Loucy (cell line): ENCODE data around the gene KRT222.

Experiments
- H2AFZ ChIP-seq: fragments of 200-600 bp; sonication (generic); 2 replicates; pipeline ENCODE4 v1.6.0; 2016; ENCODE audit warnings: antibody characterized with exemption, mild to moderate bottlenecking, low read length, moderate library complexity
- H3F3A ChIP-seq: fragments of 200-600 bp; 2 replicates; pipeline ENCODE4 v1.6.0; 2016; ENCODE audit warnings: antibody characterized with exemption, low read depth, mild to moderate bottlenecking
- H3K27me3 ChIP-seq: fragments of 200-600 bp; sonication (generic); 2 replicates; pipeline ENCODE4 v1.6.1; 2014; ENCODE audit warnings: low read length, mild to moderate bottlenecking; ENCODE audit not compliant: insufficient read depth, poor library complexity, severe bottlenecking
- H3K36me3 ChIP-seq: fragments of 200-600 bp; sonication (generic); 2 replicates; pipeline ENCODE4 v1.6.1; 2016; ENCODE audit warnings: low read length; ENCODE audit not compliant: insufficient read depth
- H3K4me1 ChIP-seq: fragments of 200-600 bp; sonication (generic); 2 replicates; pipeline ENCODE4 v1.5.1; 2014; ENCODE audit warnings: low read length, mild to moderate bottlenecking; ENCODE audit not compliant: insufficient read depth, poor library complexity, severe bottlenecking
- H3K4me2 ChIP-seq: fragments of 200-600 bp; sonication (generic); 2 replicates; pipeline ENCODE4 v1.6.0; 2014; ENCODE audit warnings: antibody characterized with exemption, low read length, low read depth, mild to moderate bottlenecking; ENCODE audit not compliant: poor library complexity, severe bottlenecking
- H3K4me3 ChIP-seq: fragments of 200-600 bp; sonication (generic); 2 replicates; pipeline ENCODE4 v1.5.1; 2014; ENCODE audit warnings: low read length, mild to moderate bottlenecking, mixed read lengths; ENCODE audit not compliant: poor library complexity, severe bottlenecking
- H3K79me2 ChIP-seq: fragments of 200-600 bp; sonication (generic); 2 replicates; pipeline ENCODE4 v1.6.1; 2014; ENCODE audit warnings: low read length; ENCODE audit not compliant: insufficient read depth
- H3K9ac ChIP-seq: fragments of 200-600 bp; sonication (generic); 2 replicates; pipeline ENCODE4 v1.6.0; 2014; ENCODE audit warnings: mild to moderate bottlenecking, low read depth, low read length, moderate library complexity; ENCODE audit not compliant: poor library complexity, severe bottlenecking
- H3K9me2 ChIP-seq: fragments of 200-600 bp; sonication (generic); replicated peaks from 2 replicates; pipeline ENCODE4 v1.6.1; 2016; ENCODE audit warnings: low read depth, low read length, mixed read lengths
- H3K9me3 ChIP-seq: fragments of 200-600 bp; sonication (generic); 2 replicates; pipeline ENCODE4 v1.6.1; 2014; ENCODE audit warnings: mild to moderate bottlenecking, antibody characterized with exemption, low read length, low read depth; ENCODE audit not compliant: insufficient read depth
- H4K20me1 ChIP-seq: fragments of 200-600 bp; sonication (generic); 2 replicates; pipeline ENCODE4 v1.6.0; 2014; ENCODE audit warnings: antibody characterized with exemption, low read length, mild to moderate bottlenecking; ENCODE audit not compliant: insufficient read depth, poor library complexity, severe bottlenecking
- CTCF ChIP-seq: fragments of 200-600 bp; sonication (generic); conservative IDR thresholded peaks from 2 replicates; pipeline ENCODE4 v1.5.1; 2014; ENCODE audit warnings: mild to moderate bottlenecking, antibody characterized with exemption, low read length
- EZH2phosphoT487 ChIP-seq: fragments of 200-600 bp; IDR thresholded peaks from 2 replicates; pipeline ENCODE4 v1.6.1; 2018; ENCODE audit warnings: antibody characterized with exemption, mild to moderate bottlenecking, moderate library complexity, borderline replicate concordance

The KRT222 gene

GRCh38 chr17:40679523-40679907 is 14.5 kb upstream of the KRT222 start:
- no peaks in the 10 kb centered on the region for H4K20me1 ChIP-seq
- no peaks in the 10 kb centered on the region for H3F3A ChIP-seq
- no peak overlapping the region for H2AFZ ChIP-seq
- H3K4me1 ChIP-seq = no peaks in the 10 kb centered on the region
- H3K4me3 ChIP-seq = no peak overlapping the region
- no peaks in the 10 kb centered on the region for H3K9me3 ChIP-seq
- H3K9ac ChIP-seq = no peak overlapping the region
- H3K4me2 ChIP-seq = no peak overlapping the region
- no peaks in the 10 kb centered on the region for H3K79me2 ChIP-seq
- TF ChIP-seq CTCF = no peak
- TF ChIP-seq EZH2phosphoT487 = no peak
- H3K9me2 ChIP-seq = no peaks in the 10 kb centered on the region
- no peaks in the 10 kb centered on the region for H3K36me3 ChIP-seq
- H3K27me3 ChIP-seq = no peaks in the 10 kb centered on the region

DNA sequence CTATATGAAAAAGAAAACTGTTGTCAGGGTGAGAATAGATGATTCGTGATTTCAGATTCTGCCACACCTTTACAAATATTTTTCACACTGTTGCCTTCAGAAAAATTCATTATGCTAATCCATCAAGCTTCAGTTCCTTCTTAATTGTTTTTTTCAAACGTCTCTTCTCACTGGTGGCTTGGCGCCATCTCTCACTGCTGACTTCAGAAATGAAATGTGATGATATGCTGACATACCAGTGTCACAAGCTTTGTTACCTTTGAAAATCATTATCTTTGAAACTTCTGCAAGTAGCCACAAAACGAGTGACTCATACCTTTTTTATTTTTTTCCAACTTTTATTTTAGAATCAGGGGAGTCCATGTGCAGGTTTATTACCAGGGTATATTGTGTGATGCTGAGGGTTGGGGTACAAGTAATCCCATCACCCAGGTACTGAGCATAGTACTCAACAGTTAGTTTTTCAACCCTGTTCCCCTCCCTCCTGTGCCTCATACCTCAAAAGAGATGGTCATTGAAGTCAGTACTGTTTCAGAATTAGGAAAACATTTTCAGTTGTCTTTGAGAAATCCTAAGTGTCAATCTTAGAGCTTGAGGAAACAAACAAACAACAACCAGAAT is 14.0 kb upstream of the KRT222 start:
- Histone ChIP-seq H3K9ac (no peak overlapping the region), H2AFZ (no peak overlapping the region), H3K9me2 (no peaks in the 10 kb centered on the region), H3K4me3 (no peak overlapping the region), H3F3A (no peaks in the 10 kb centered on the region), H4K20me1 (no peaks in the 10 kb centered on the region), H3K4me2 (no peak overlapping the region), H3K4me1 (no peaks in the 10 kb centered on the region), H3K27me3 (no peaks in the 10 kb centered on the region), H3K9me3 (no peaks in the 10 kb centered on the region), H3K79me2 (no peaks in the 10 kb centered on the region), H3K36me3 (no peaks in the 10 kb centered on the region)
- TF ChIP-seq EZH2phosphoT487 = no peak
- TF ChIP-seq CTCF = no peak

DNA sequence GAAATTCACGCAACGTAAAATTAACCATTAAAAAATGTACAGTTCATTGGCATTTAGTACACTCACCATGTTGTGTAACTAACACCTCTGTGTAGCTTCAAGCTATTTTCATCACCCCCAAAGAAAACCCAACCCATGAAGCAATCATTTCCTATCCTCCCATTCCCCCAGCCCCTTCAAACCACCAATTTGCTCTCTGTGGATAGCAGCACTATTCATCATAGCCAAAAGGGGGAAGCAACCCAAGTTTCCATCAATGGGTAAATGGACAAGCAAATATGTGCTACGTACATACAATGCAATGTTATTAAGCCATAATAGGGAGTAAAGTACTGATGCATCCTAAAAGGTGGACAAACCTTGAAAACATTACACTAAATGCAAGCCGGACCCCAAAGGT is 10.9 kb upstream of the KRT222 start:
- H3K79me2 ChIP-seq = no peaks in the 10 kb centered on the region
- no peak overlapping the region for H3K9ac ChIP-seq
- H3K4me1 ChIP-seq = no peaks in the 10 kb centered on the region
- no peak overlapping the region for H2AFZ ChIP-seq
- no peaks in the 10 kb centered on the region for H3K9me3 ChIP-seq
- no peaks in the 10 kb centered on the region for H3F3A ChIP-seq
- no peaks in the 10 kb centered on the region for H3K9me2 ChIP-seq
- H3K27me3 ChIP-seq = no peaks in the 10 kb centered on the region
- no peak overlapping the region for H3K4me3 ChIP-seq
- H3K36me3 ChIP-seq = no peaks in the 10 kb centered on the region
- TF ChIP-seq CTCF = no peak; the same call in 1 of the 2 replicates
- no peak for TF ChIP-seq EZH2phosphoT487
- H4K20me1 ChIP-seq = no peaks in the 10 kb centered on the region
- H3K4me2 ChIP-seq = no peak overlapping the region
